ENCODE data around the gene BTBD2.

The BTBD2 gene

GRCh38 chr19:2018752-2019151, 3.2 kb upstream of the BTBD2 start:
- TF ChIP-seq SIN3A (IDR thresholded peaks at IDR 0.05; ENCODE audit: borderline replicate concordance, insufficient read depth, low read length) = no peak
- no peak for TF ChIP-seq POLR2AphosphoS5 (IDR thresholded peaks at IDR 0.05; ENCODE audit: low read depth, low read length)
- no peak for TF ChIP-seq TAF1 (IDR thresholded peaks at IDR 0.05; ENCODE audit: borderline replicate concordance, insufficient read depth, low read length)
- no peak for TF ChIP-seq FOXP2 (optimal IDR thresholded peaks at IDR 0.05; ENCODE audit: borderline replicate concordance, extremely low read depth, extremely low read length, insufficient read depth)
- no peak for TF ChIP-seq REST (IDR thresholded peaks at IDR 0.05; ENCODE audit: insufficient read depth in 1 of 2, low read depth in 2 of 2, low read length in 2 of 2)

- TF ChIP-seq SIN3A (IDR thresholded peaks at IDR 0.05; ENCODE audit: borderline replicate concordance, insufficient read depth, low read length) (no peak), TAF1 (IDR thresholded peaks at IDR 0.05; ENCODE audit: borderline replicate concordance, insufficient read depth, low read length) (no peak), REST (IDR thresholded peaks at IDR 0.05; ENCODE audit: insufficient read depth in 1 of 2, low read depth in 2 of 2, low read length in 2 of 2) (no peak), FOXP2 (optimal IDR thresholded peaks at IDR 0.05; ENCODE audit: borderline replicate concordance, extremely low read depth, extremely low read length, insufficient read depth) (peak; percentile 56), POLR2AphosphoS5 (IDR thresholded peaks at IDR 0.05; ENCODE audit: low read depth, low read length) (peak; percentile 44; the same call in 1 of the 2 replicates)
Measured at GRCh38 chr19:2016041-2016807, 710 bp upstream of the BTBD2 start.

- TF ChIP-seq POLR2AphosphoS5 (IDR thresholded peaks at IDR 0.05; ENCODE audit: low read depth, low read length) (no peak), FOXP2 (optimal IDR thresholded peaks at IDR 0.05; ENCODE audit: borderline replicate concordance, extremely low read depth, extremely low read length, insufficient read depth) (no peak), SIN3A (IDR thresholded peaks at IDR 0.05; ENCODE audit: borderline replicate concordance, insufficient read depth, low read length) (no peak)
Measured at GRCh38 chr19:2014731-2015607, 545 bp downstream of the BTBD2 start.

DNA sequence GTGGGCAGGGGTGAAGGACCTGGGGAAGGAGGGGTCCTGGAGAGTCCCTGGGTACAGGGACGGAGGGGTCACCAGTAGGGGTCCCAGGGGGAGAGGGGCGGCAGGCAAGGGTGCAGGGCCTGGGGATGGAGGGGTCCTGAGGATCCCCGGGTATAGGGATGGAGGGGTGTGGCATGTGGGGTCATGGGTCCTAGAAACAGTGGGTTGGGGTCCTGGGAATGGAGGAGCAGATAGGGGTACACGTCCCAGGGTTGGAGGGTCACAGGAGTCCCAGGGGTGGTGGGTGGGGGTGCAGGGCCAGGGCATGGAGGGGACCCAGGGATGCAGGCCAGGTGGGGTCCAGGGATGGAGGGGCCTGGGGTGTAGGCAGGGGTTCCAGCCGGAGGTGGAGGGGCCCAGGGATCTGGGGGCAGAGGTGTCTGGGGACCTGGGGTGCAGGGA, 1.4 kb downstream of the BTBD2 start:
- TF ChIP-seq FOXP2 (optimal IDR thresholded peaks at IDR 0.05; ENCODE audit: borderline replicate concordance, extremely low read depth, extremely low read length, insufficient read depth) (no peak), TAF1 (IDR thresholded peaks at IDR 0.05; ENCODE audit: borderline replicate concordance, insufficient read depth, low read length) (no peak), SIN3A (IDR thresholded peaks at IDR 0.05; ENCODE audit: borderline replicate concordance, insufficient read depth, low read length) (no peak), POLR2AphosphoS5 (IDR thresholded peaks at IDR 0.05; ENCODE audit: low read depth, low read length) (no peak), REST (IDR thresholded peaks at IDR 0.05; ENCODE audit: insufficient read depth in 1 of 2, low read depth in 2 of 2, low read length in 2 of 2) (no peak)

- TF ChIP-seq TAF1 (IDR thresholded peaks at IDR 0.05; ENCODE audit: borderline replicate concordance, insufficient read depth, low read length) (no peak), REST (IDR thresholded peaks at IDR 0.05; ENCODE audit: insufficient read depth in 1 of 2, low read depth in 2 of 2, low read length in 2 of 2) (no peak), SIN3A (IDR thresholded peaks at IDR 0.05; ENCODE audit: borderline replicate concordance, insufficient read depth, low read length) (no peak), POLR2AphosphoS5 (IDR thresholded peaks at IDR 0.05; ENCODE audit: low read depth, low read length) (no peak), FOXP2 (optimal IDR thresholded peaks at IDR 0.05; ENCODE audit: borderline replicate concordance, extremely low read depth, extremely low read length, insufficient read depth) (no peak)
Measured at GRCh38 chr19:2013683-2013961, 1.9 kb downstream of the BTBD2 start.

All from PFSK-1 (cell line).